Testis (tissue), 2 donors: ENCODE measurements around the gene HSH2D.

ENCODE experiments used
- CTCF ChIP-seq, 3 experiments: fragments of 450-650 bp in 2 of 3; fragments of 200-600 bp in 1 of 3; sonication (generic) in 1 of 3; IDR thresholded peaks; one replicate each; pipeline ENCODE4 v1.5.1; 2016 to 2019; ENCODE audit warnings: antibody characterized with exemption in 3 of 3, mild to moderate bottlenecking in 2 of 3, moderate library complexity in 1 of 3
- POLR2A ChIP-seq: fragments of 450-650 bp; IDR thresholded peaks from one replicate; pipeline ENCODE4 v1.6.1; 2017; ENCODE audit warnings: antibody characterized with exemption, mild to moderate bottlenecking, moderate library complexity

GRCh38 chr19:16199275-16199932 lies 55.9 kb downstream of the HSH2D start:
- no peak for TF ChIP-seq CTCF (IDR thresholded peaks at IDR 0.05)
- no peak for TF ChIP-seq POLR2A
